Hematopoietic multipotent progenitor cell treated with erythropoietin and hydrocortisone succinate and interleukin-3 and kit ligand, for 6 days (in vitro differentiated cells): ENCODE data around the gene AZU1.
"Not testable (repeated sequence)": the region's sequence is repeated elsewhere in the genome, so short reads cannot be mapped to it uniquely, and the experiment has no call there.

ENCODE experiments used
- DNase-seq: peaks from one replicate; pipeline ENCODE4 v3.0.0-alpha.2; 2015

AZU1 gene

GRCh38 chr19:875265-875879 lies 47.7 kb downstream of the AZU1 start:
- no peak for DNase-seq

- no peak for DNase-seq
Measured at GRCh38 chr19:876089-876488, 48.5 kb downstream of the AZU1 start.

- DNase-seq = no peak
Measured at GRCh38 chr19:876780-877314, 49.2 kb downstream of the AZU1 start.

GRCh38 chr19:877992-878660 lies 50.5 kb downstream of the AZU1 start:
- not testable (repeated sequence) for DNase-seq

- DNase-seq = not testable (repeated sequence)
Measured at GRCh38 chr19:878751-879561, 51.3 kb downstream of the AZU1 start.

GRCh38 chr19:879711-880438 lies 52.2 kb downstream of the AZU1 start:
- no peak for DNase-seq
